B cell (primary cell): ENCODE measurements around the gene RTN4.

Source experiments
- CTCF ChIP-seq: fragments of 200-600 bp; IDR thresholded peaks from one replicate; pipeline ENCODE4 v1.8.0; 2022; ENCODE audit warnings: antibody characterized with exemption, mild to moderate bottlenecking
- EZH2 ChIP-seq: IDR thresholded peaks from 2 replicates; pipeline ENCODE4 v1.6.1; 2012; ENCODE audit warnings: borderline replicate concordance, low read depth, mild to moderate bottlenecking, moderate library complexity, low read length; ENCODE audit not compliant: insufficient read depth, poor library complexity, severe bottlenecking

GRCh38 chr2:55096586-55096985 lies 46.3 kb upstream of the RTN4 start:
- TF ChIP-seq CTCF: no peak
- no peak for TF ChIP-seq EZH2
